Stomach (tissue), 9 donors: ENCODE data around the gene LGALS7B. TPM values are rescaled to one million over a fixed set of nuclear protein-coding genes. Genes with fewer than 3 reads are reported as not detected.

Source experiments
- DNase-seq, 2 donors: peaks; one replicate each; pipeline versions ENCODE4 v3.0.0 to v3.0.0-alpha.2; 2013 to 2019
- H3K27ac ChIP-seq, 5 donors: fragments of 200-600 bp in 4 of 5; sonication (generic) in 4 of 5; one replicate each; pipeline ENCODE4 v1.5.1; 2013 to 2019; ENCODE audit warnings: mild to moderate bottlenecking in 1 of 5, moderate library complexity in 1 of 5
- H3K27me3 ChIP-seq, 3 donors: fragments of 200-600 bp; sonication (generic); one replicate each; pipeline ENCODE4 v1.5.1; 2017 to 2019; ENCODE audit warnings: mixed run types in 1 of 3
- H3K36me3 ChIP-seq, 4 donors: fragments of 200-600 bp; sonication (generic); 1 replicate in 3 of 4; 2 replicates in 1 of 4; pipeline ENCODE4 v1.5.1; 2016 to 2019
- H3K4me1 ChIP-seq, 4 donors: fragments of 200-600 bp; sonication (generic); one replicate each; pipeline ENCODE4 v1.5.1; 2016 to 2019
- H3K4me3 ChIP-seq, 4 donors: fragments of 200-600 bp; sonication (generic) in 3 of 4; one replicate each; pipeline ENCODE4 v1.5.1; 2016 to 2019; ENCODE audit warnings: mild to moderate bottlenecking in 1 of 4
- H3K9me3 ChIP-seq, 4 donors: fragments of 200-600 bp; sonication (generic); one replicate each; pipeline ENCODE4 v1.5.1; 2016 to 2019
- CTCF ChIP-seq, 7 experiments: fragments of 450-650 bp in 4 of 7; fragments of 200-600 bp in 3 of 7; sonication (generic) in 3 of 7; IDR thresholded peaks; one replicate each; pipeline ENCODE4 v1.5.1; 2016 to 2019; ENCODE audit warnings: antibody characterized with exemption in 7 of 7, control low read depth in 2 of 7, mild to moderate bottlenecking in 1 of 7
- EP300 ChIP-seq: sonication (generic); formaldehyde crosslinking; IDR thresholded peaks from one replicate; pipeline ENCODE4 v1.6.1; 2017; ENCODE audit warnings: antibody characterized with exemption
- POLR2A ChIP-seq, 4 donors: fragments of 450-650 bp; IDR thresholded peaks; one replicate each; pipeline ENCODE4 v1.6.1; 2016; ENCODE audit warnings: antibody characterized with exemption in 4 of 4, control low read depth in 2 of 4, mild to moderate bottlenecking in 1 of 4, moderate library complexity in 1 of 4
- POLR2AphosphoS5 ChIP-seq, 3 donors: sonication (generic); formaldehyde crosslinking; IDR thresholded peaks; one replicate each; pipeline ENCODE4 v1.6.1; 2016; ENCODE audit warnings: antibody characterized with exemption in 3 of 3
- WGBS, 5 donors: extraction: QIAGEN DNeasy Blood & Tissue Kit in 3 of 5; methylation state at CpG; one replicate each; pipeline versions ENCODE4 v1.1.5 to v1.1.7; 2013 to 2018; 5-methylcytosine and 5-hydroxymethylcytosine counted together
- intact Hi-C: fragments of 100-400 bp; cut with DNase I; formaldehyde crosslinking; loops from one replicate; pipeline ENCODE4 v1.15.1; 2023; ENCODE audit warnings: low total_unique reads
- polyA plus RNA-seq, 3 donors: library from polyadenylated mRNA; stranded (reverse); fragments of 200-250 nt; gene quantifications; one replicate each; pipeline ENCODE4 v1.2.3, GENCODE V29; 2013
- total RNA-seq, 5 donors: library from RNA; depleted of rRNA; stranded (reverse); fragments of >200 nt; gene quantifications; one replicate each; pipeline versions ENCODE4 v1.1.0 to v1.2.3, GENCODE V29; 2014 to 2016
- donor health status: healthy with polysubstance abuse.
- donor health status: Bipolar disorder and iron deficiency.
- donor health status: healthy.

LGALS7B gene
- total and polyA plus RNA-seq, 8 donors: 3.6 to 980 (median 4.6) TPM; not detected in 5

- DNase-seq: no peak
- H3K27ac ChIP-seq: no peak overlapping the region
- H3K4me3 ChIP-seq: no peak overlapping the region
- intact Hi-C loops: no loop called here
- H3K9me3 ChIP-seq: no peaks in the 10 kb centered on the region
- H3K4me1 ChIP-seq: peaks cover 4 to 17% (median 15%) of the 10 kb centered on the region in 4 donors
- peaks cover 0 to 10% (median 0%) of the 10 kb centered on the region in 3 donors for H3K27me3 ChIP-seq
- no peaks in the 10 kb centered on the region for H3K36me3 ChIP-seq
- WGBS, 5 donors: 88 to 100% (median 96%) methylated on average over 2 of the region's 2 CpGs
- TF ChIP-seq EP300 (no peak), CTCF (IDR thresholded peaks at IDR 0.05) (no peak), POLR2A (IDR thresholded peaks at IDR 0.05) (no peak), POLR2AphosphoS5 (IDR thresholded peaks at IDR 0.05) (no peak)
These were observed 48.1 kb upstream of the LGALS7B start for GRCh38 chr19:38740932-38741331.

DNA sequence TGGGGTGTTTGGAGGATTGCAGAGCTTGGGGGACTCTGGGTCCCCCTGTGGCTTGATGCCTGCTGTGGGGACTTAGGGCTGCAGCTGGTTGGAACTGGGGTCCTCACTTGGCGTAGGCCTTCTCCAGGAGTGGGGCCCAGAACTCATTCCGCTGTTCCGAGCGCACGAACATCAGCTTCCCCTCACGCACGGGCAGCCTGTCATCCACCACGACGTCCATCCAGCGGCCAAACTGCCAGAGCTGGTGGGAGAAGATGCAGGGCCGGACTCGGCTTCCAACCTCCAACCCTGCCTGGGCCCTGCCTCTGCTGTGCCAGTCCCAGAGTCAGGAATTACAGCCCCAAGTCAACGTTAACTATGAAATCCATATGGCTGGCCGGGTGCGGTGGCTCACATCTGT is 47.3 kb upstream of the LGALS7B start:
- WGBS, 5 donors: 94 to 98% (median 95%) methylated on average over 15 of the region's 15 CpGs
- H3K4me1 ChIP-seq: peaks cover 0 to 9% (median 8%) of the 10 kb centered on the region in 4 donors
- no peak overlapping the region for H3K27ac ChIP-seq
- H3K27me3 ChIP-seq: peaks cover 0 to 5% (median 0%) of the 10 kb centered on the region in 3 donors
- no peak overlapping the region for H3K4me3 ChIP-seq
- TF ChIP-seq POLR2AphosphoS5 (IDR thresholded peaks at IDR 0.05) (no peak), EP300 (no peak), POLR2A (IDR thresholded peaks at IDR 0.05) (no peak), CTCF (IDR thresholded peaks at IDR 0.05) (no peak)
- H3K36me3 ChIP-seq: no peaks in the 10 kb centered on the region
- intact Hi-C loops: no loop called here
- no peak for DNase-seq
- no peaks in the 10 kb centered on the region for H3K9me3 ChIP-seq

DNA sequence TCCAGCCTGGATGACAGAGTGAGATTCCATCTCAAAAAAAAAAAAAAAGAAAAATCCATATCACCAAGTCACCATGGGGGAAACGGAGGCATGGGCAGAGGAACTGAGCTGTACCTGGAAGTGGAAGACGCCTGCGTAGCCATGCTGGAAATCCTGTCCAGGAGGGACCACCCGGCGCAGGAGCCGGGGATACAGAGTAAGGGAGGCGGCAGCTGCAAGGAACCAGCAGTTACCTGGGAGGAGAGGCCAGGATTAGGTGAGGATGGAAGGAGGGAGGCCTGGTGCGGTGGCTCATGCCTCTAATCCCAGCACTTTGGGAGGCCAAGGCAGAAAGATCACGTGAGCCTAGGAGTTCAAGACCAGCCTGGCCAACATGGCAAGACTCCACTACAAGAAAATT is 46.7 kb upstream of the LGALS7B start:
- no peak overlapping the region for H3K27ac ChIP-seq
- H3K4me3 ChIP-seq: no peak overlapping the region
- no peaks in the 10 kb centered on the region for H3K9me3 ChIP-seq
- H3K4me1 ChIP-seq: peaks cover 0 to 3% (median 2%) of the 10 kb centered on the region in 4 donors
- intact Hi-C loops: no loop called here
- DNase-seq: no peak
- 92 to 97% (median 93%) methylated on average over 9 of the region's 9 CpGs for WGBS, 5 donors
- TF ChIP-seq CTCF (IDR thresholded peaks at IDR 0.05) (no peak), POLR2AphosphoS5 (IDR thresholded peaks at IDR 0.05) (no peak), POLR2A (IDR thresholded peaks at IDR 0.05) (no peak), EP300 (no peak)
- peaks cover 0 to under 1% (median 0%) of the 10 kb centered on the region in 3 donors for H3K27me3 ChIP-seq
- no peaks in the 10 kb centered on the region for H3K36me3 ChIP-seq

DNA sequence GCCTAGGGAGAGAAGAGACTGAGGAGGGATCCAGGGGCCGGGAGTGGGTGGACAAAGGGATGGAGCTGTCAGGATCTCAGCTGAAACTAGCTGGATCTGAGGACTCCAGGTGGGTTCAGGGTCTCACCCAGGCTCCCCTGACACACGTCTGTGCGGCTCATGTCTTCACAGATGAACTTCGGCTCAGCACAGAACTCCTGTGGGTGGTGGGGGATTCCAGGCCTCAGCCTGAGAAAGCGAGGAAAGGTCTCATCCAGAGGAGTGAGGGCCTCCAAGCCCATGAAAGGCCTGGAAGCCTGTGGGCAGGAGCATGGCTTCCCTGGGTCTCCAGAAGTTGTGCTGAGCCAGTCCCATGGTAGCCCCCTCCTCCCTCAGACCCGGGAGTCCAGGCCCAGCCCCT is 46.1 kb upstream of the LGALS7B start:
- Histone ChIP-seq H3K9me3 (no peaks in the 10 kb centered on the region), H3K27me3 (no peaks in the 10 kb centered on the region), H3K4me3 (no peak overlapping the region), H3K4me1 (no peaks in the 10 kb centered on the region), H3K27ac (no peak overlapping the region), H3K36me3 (no peaks in the 10 kb centered on the region)
- WGBS, 5 donors: 80 to 94% (median 86%) methylated on average over 5 to 6 of the region's 6 CpGs
- TF ChIP-seq POLR2A (IDR thresholded peaks at IDR 0.05) (no peak), EP300 (no peak), POLR2AphosphoS5 (IDR thresholded peaks at IDR 0.05) (no peak), CTCF (IDR thresholded peaks at IDR 0.05) (no peak)
- intact Hi-C loops: no loop called here
- DNase-seq: no peak
